Fibroblast of skin of scalp (primary cell): ENCODE data around the gene PRX. TPM values are rescaled to one million over a fixed set of nuclear protein-coding genes. Genes with fewer than 3 reads are reported as not detected.

Source experiments
- DNase-seq: peaks from one replicate; pipeline ENCODE4 v3.0.0-alpha.2; 2013
- polyA plus RNA-seq, 2 experiments: library from polyadenylated mRNA; unstranded; fragments of 120-200 nt; gene quantifications; one replicate each; pipeline ENCODE4 v1.2.1, GENCODE V29; 2013; ENCODE audit not compliant: insufficient read length in 2 of 2

Gene PRX, protein sequence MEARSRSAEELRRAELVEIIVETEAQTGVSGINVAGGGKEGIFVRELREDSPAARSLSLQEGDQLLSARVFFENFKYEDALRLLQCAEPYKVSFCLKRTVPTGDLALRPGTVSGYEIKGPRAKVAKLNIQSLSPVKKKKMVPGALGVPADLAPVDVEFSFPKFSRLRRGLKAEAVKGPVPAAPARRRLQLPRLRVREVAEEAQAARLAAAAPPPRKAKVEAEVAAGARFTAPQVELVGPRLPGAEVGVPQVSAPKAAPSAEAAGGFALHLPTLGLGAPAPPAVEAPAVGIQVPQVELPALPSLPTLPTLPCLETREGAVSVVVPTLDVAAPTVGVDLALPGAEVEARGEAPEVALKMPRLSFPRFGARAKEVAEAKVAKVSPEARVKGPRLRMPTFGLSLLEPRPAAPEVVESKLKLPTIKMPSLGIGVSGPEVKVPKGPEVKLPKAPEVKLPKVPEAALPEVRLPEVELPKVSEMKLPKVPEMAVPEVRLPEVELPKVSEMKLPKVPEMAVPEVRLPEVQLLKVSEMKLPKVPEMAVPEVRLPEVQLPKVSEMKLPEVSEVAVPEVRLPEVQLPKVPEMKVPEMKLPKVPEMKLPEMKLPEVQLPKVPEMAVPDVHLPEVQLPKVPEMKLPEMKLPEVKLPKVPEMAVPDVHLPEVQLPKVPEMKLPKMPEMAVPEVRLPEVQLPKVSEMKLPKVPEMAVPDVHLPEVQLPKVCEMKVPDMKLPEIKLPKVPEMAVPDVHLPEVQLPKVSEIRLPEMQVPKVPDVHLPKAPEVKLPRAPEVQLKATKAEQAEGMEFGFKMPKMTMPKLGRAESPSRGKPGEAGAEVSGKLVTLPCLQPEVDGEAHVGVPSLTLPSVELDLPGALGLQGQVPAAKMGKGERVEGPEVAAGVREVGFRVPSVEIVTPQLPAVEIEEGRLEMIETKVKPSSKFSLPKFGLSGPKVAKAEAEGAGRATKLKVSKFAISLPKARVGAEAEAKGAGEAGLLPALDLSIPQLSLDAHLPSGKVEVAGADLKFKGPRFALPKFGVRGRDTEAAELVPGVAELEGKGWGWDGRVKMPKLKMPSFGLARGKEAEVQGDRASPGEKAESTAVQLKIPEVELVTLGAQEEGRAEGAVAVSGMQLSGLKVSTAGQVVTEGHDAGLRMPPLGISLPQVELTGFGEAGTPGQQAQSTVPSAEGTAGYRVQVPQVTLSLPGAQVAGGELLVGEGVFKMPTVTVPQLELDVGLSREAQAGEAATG (N-terminal part only)
- 2.8 TPM for polyA plus RNA-seq (2013, experiment 1 of 2; ENCODE audit: insufficient read length)
- polyA plus RNA-seq (2013, experiment 2 of 2; ENCODE audit: insufficient read length) = 3.0 TPM

GRCh38 chr19:40413291-40413845 lies at the start of gene PRX:
Gene PRX (minus strand): TSS chr19:40413378. CDS start chr19:40407932, 5,446 bp downstream.
- no peak for DNase-seq

DNA sequence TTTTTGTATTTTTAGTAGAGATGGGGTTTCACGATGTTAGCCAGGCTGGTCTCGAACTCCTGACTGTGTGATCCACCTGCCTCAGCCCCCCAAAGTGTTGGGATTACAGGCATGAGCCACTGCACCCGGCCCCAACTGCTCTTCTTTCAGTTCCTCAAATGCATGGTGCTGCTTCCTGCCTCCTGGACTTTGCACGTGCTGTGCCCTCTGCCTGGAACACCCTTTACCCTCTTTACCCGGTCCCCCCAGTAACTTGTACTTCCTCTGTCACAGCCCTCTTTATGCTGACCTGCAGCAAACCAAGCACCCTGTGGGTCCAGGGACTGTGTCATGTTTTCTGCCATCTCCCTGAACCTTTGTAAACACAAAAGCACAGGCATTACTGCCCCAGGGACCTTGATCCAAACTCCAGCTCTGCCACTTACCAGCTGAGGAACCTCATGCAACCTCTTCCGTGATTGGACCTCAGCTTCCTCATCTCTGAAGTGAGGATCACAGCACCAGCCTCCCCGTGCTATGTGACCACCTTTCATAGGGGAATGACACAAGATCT lies 48.6 kb upstream of the PRX start:
- DNase-seq = no peak

DNA sequence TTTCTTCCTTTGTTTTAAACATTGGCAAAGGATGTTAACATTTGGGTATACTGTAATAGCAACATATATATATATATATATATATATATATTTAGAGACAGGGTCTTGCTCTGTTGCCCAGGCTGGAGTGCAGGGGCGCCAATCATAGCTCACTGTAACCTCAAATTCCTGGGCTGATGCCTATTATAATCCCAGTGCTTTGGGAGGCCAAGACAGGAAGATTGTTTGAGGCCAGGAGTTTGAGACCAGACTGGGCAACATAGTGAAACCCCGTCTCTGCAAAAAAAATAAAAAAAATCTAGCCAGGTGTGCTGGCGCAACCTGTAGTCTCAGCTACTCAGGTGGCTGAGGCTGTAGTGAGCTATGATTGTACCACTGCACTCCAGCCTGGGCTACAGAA lies 47.0 kb upstream of the PRX start:
- DNase-seq = no peak

- DNase-seq = no peak
Observed at GRCh38 chr19:40458597-40458974, 45.4 kb upstream of the PRX start.

GRCh38 chr19:40457953-40458596 lies 44.9 kb upstream of the PRX start:
- no peak for DNase-seq

DNA sequence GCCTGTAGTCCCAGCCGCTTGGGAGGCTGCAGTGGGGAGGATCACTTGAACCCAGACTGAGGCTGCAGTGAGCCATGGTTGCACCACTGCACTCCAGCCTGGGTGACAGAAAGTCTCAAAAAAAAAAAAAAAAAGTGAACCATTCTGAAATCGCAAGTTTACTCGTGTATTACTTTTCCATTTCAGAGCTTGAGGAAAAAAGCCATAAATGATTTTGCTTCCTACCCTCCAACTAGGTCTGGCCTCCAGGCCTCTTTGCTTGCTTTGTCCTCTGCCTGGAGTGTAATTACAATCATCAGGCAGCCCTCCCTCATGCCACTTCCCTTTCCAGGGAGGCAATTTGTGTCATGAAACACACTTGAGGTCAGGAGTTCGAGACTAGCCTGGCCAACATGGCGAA lies 43.9 kb upstream of the PRX start:
- no peak for DNase-seq

- DNase-seq = peak; percentile 39
Observed at GRCh38 chr19:40453943-40454342, 40.8 kb upstream of the PRX start.

- DNase-seq = no peak
Observed at GRCh38 chr19:40453151-40453735, 40.1 kb upstream of the PRX start.

DNA sequence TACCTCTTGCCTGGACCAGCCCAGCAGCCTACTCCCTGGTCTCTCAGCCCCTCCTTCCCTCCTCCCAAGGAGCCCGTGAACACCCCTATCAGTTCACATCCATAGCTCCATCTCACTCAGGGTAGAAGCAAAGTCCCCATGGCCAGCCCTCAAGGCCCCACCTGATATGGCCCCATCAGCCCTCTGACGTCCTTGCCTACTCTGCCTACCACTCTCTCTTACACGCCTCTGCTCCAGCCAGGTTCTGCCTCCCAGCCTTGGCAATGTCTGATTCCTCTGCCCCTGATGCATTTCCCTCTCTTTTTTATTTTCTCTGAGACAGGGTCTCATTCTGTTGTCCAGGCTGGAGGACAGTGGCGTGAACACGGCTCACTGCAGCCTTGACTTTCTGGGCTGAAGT lies 38.8 kb upstream of the PRX start:
- DNase-seq = no peak

- DNase-seq = no peak
Observed at GRCh38 chr19:40450664-40451063, 37.5 kb upstream of the PRX start.

DNA sequence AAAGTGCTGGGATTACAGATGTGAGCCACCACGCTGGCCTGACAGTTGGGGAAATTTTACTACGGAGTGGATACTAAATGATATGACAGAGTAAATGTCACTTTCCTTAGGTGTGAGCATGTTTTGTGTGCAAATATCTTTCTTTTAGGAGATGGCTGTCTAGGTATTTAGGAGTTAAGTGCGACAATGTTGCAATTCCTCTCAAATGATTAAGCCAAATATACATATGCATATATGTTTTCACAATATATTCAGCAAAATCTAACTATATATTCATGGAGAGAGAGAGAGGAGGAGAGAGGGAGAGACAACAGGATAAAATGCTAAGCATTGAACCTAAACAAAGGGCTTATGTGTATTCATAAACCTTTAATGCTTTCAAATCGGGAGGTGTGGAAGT lies 36.3 kb upstream of the PRX start:
- no peak for DNase-seq

DNA sequence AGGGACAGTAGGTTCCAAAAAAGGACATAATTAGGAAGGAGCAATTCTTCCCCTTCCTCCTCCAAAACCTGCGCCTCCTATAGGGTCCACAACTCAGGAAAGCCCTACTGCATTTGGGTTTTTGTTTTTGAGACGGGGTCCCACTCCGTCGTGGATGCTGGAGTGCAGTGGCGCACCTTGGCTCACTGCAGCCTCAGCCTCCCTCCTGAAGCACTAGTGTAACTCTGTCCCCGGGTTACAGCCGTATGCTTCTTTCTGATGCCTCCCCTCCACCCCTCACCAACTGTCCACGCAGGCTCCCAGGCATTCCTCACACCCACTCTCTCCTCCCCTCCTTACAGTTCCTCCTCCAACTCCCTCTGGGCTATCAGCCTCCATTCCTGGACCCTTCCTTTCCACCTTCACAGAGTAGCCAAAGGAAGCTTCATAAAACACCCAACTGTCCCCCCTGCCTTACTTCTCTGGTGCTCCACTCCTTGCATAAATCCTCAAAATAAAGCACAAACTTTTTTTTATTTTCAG lies 33.1 kb upstream of the PRX start:
- no peak for DNase-seq

DNA sequence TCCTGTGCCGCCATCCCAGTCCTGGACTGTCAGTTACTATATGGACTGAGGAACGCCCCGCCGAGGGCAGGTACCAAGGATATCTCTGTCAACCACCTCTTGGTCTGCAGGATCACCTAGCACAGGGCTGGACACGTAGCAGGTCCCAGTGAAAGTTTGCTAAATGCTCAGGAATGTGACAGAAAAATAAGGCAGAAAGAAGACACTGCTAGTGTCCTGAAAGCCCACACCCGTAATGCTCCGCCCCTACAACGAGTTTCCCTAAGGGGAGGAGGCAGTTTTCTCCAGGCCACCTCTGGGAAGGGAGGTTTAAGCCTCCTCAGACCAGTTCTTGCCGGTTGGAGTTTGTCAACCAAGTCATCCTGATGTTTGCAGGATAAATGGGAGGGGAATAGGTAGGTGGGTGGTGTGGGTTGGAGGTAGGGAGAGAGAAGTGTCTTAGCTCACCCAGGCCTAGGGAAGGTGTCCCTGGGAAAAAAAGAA lies 32.6 kb upstream of the PRX start:
- DNase-seq = peak; percentile 25

- DNase-seq = no peak
Observed at GRCh38 chr19:40444825-40445312, 31.7 kb upstream of the PRX start.

GRCh38 chr19:40444000-40444824 lies 31.0 kb upstream of the PRX start, which contains the start of gene SERTAD3:
Gene SERTAD3 (minus strand): TSS chr19:40444335. CDS start chr19:40442080, 2,255 bp downstream.
- peak; percentile 96 for DNase-seq

- peak; percentile 100 for DNase-seq
Observed at GRCh38 chr19:40443131-40443999, 30.2 kb upstream of the PRX start.

GRCh38 chr19:40442328-40443130 lies 29.4 kb upstream of the PRX start:
- DNase-seq = no peak
